Gastroesophageal sphincter (tissue), 3 donors: ENCODE data around the gene EVX1.

Experiments
- CTCF ChIP-seq, 4 experiments: fragments of 200-600 bp in 2 of 4; fragments of 450-650 bp in 2 of 4; sonication (generic) in 1 of 4; IDR thresholded peaks; one replicate each; pipeline ENCODE4 v1.5.1; 2017 to 2019; ENCODE audit warnings: antibody characterized with exemption in 4 of 4, mild to moderate bottlenecking in 2 of 4, moderate library complexity in 2 of 4
- EP300 ChIP-seq: sonication (generic); formaldehyde crosslinking; IDR thresholded peaks from one replicate; pipeline ENCODE4 v1.6.1; 2017; ENCODE audit warnings: antibody characterized with exemption, mild to moderate bottlenecking
- POLR2A ChIP-seq, 2 donors: fragments of 450-650 bp; IDR thresholded peaks; one replicate each; pipeline ENCODE4 v1.6.1; 2017; ENCODE audit warnings: antibody characterized with exemption in 2 of 2, mild to moderate bottlenecking in 2 of 2, moderate library complexity in 1 of 2
- POLR2AphosphoS5 ChIP-seq: sonication (generic); formaldehyde crosslinking; IDR thresholded peaks from one replicate; pipeline ENCODE4 v1.6.1; 2017; ENCODE audit warnings: antibody characterized with exemption

GRCh38 chr7:27214239-27214950 lies 28.2 kb upstream of the EVX1 start:
- TF ChIP-seq POLR2AphosphoS5: no peak
- TF ChIP-seq CTCF (IDR thresholded peaks at IDR 0.05): no peak
- no peak for TF ChIP-seq POLR2A (IDR thresholded peaks at IDR 0.05)
- TF ChIP-seq EP300: no peak
